ENCODE data around the gene MPI.

MPI gene

GRCh38 chr15:74863239-74864056 is 26.4 kb upstream of the MPI start:
- Histone ChIP-seq H2AFZ (ENCODE audit: low read depth, low read length) (no peak overlapping the region), H3K4me1 (ENCODE audit: low read length) (peaks cover 51% of the 10 kb centered on the region), H3K27me3 (ENCODE audit: low read depth, low read length) (no peaks in the 10 kb centered on the region), H3K79me2 (ENCODE audit: low read length) (peaks cover 96% of the 10 kb centered on the region), H3K4me2 (ENCODE audit: low read length) (no peak overlapping the region), H3K9me3 (ENCODE audit: insufficient read depth, low read length) (peaks cover 11% of the 10 kb centered on the region; the same call in 1 of the 2 replicates), H3K27ac (ENCODE audit: low read length) (peak overlapping the region; percentile 51), H3K9ac (ENCODE audit: low read length) (no peak overlapping the region), H4K20me1 (ENCODE audit: insufficient read depth, low read length) (peaks cover 23% of the 10 kb centered on the region), H3K4me3 (ENCODE audit: low read length) (no peak overlapping the region), H3K36me3 (replicated peaks; ENCODE audit: low read depth, low read length) (peaks cover 37% of the 10 kb centered on the region)
- TF ChIP-seq CTCF (IDR thresholded peaks at IDR 0.05; ENCODE audit: low read depth, low read length) (no peak), EZH2phosphoT487 (IDR thresholded peaks at IDR 0.05; ENCODE audit: low read depth) (no peak)

GRCh38 chr15:74864296-74864695 is 25.5 kb upstream of the MPI start:
- Histone ChIP-seq H3K36me3 (replicated peaks; ENCODE audit: low read depth, low read length) (peaks cover 45% of the 10 kb centered on the region), H3K27me3 (ENCODE audit: low read depth, low read length) (no peaks in the 10 kb centered on the region), H3K9ac (ENCODE audit: low read length) (no peak overlapping the region), H3K4me2 (ENCODE audit: low read length) (no peak overlapping the region), H3K27ac (ENCODE audit: low read length) (no peak overlapping the region), H3K9me3 (ENCODE audit: insufficient read depth, low read length) (peaks cover 11% of the 10 kb centered on the region; the same call in 1 of the 2 replicates), H3K4me1 (ENCODE audit: low read length) (peaks cover 51% of the 10 kb centered on the region), H3K4me3 (ENCODE audit: low read length) (no peak overlapping the region), H3K79me2 (ENCODE audit: low read length) (peaks cover 96% of the 10 kb centered on the region), H2AFZ (ENCODE audit: low read depth, low read length) (no peak overlapping the region), H4K20me1 (ENCODE audit: insufficient read depth, low read length) (peaks cover 23% of the 10 kb centered on the region)
- TF ChIP-seq CTCF (IDR thresholded peaks at IDR 0.05; ENCODE audit: low read depth, low read length) (no peak), EZH2phosphoT487 (IDR thresholded peaks at IDR 0.05; ENCODE audit: low read depth) (no peak)

GRCh38 chr15:74865316-74865715 is 24.5 kb upstream of the MPI start:
- peaks cover 92% of the 10 kb centered on the region for H3K79me2 ChIP-seq (ENCODE audit: low read length)
- TF ChIP-seq EZH2phosphoT487 (IDR thresholded peaks at IDR 0.05; ENCODE audit: low read depth), result no peak
- no peak for TF ChIP-seq CTCF (IDR thresholded peaks at IDR 0.05; ENCODE audit: low read depth, low read length)
- H3K9me3 ChIP-seq (ENCODE audit: insufficient read depth, low read length), result peaks cover 11% of the 10 kb centered on the region; the same call in 1 of the 2 replicates
- peaks cover 47% of the 10 kb centered on the region for H3K36me3 ChIP-seq (replicated peaks; ENCODE audit: low read depth, low read length)
- no peak overlapping the region for H2AFZ ChIP-seq (ENCODE audit: low read depth, low read length)
- peaks cover 51% of the 10 kb centered on the region for H3K4me1 ChIP-seq (ENCODE audit: low read length)
- H3K4me3 ChIP-seq (ENCODE audit: low read length), result no peak overlapping the region
- H4K20me1 ChIP-seq (ENCODE audit: insufficient read depth, low read length), result peaks cover 23% of the 10 kb centered on the region
- H3K9ac ChIP-seq (ENCODE audit: low read length), result no peak overlapping the region
- H3K4me2 ChIP-seq (ENCODE audit: low read length), result no peak overlapping the region
- no peaks in the 10 kb centered on the region for H3K27me3 ChIP-seq (ENCODE audit: low read depth, low read length)
- no peak overlapping the region for H3K27ac ChIP-seq (ENCODE audit: low read length)

GRCh38 chr15:74866090-74866489 is 23.8 kb upstream of the MPI start:
- Histone ChIP-seq H3K9ac (ENCODE audit: low read length) (peak overlapping the region; percentile 34; the same call in 1 of the 2 replicates), H3K27me3 (ENCODE audit: low read depth, low read length) (no peaks in the 10 kb centered on the region), H4K20me1 (ENCODE audit: insufficient read depth, low read length) (peaks cover 23% of the 10 kb centered on the region)

More at GRCh38 chr15:74866090-74866489, 23.8 kb upstream of the MPI start:
- H3K4me3 ChIP-seq (ENCODE audit: low read length), result peak overlapping the region; percentile 36; the same call in 1 of the 2 replicates
- H3K4me2 ChIP-seq (ENCODE audit: low read length), result peak overlapping the region; percentile 89
- H3K4me1 ChIP-seq (ENCODE audit: low read length), result peaks cover 58% of the 10 kb centered on the region
- H3K9me3 ChIP-seq (ENCODE audit: insufficient read depth, low read length), result peaks cover 11% of the 10 kb centered on the region; the same call in 1 of the 2 replicates
- H3K36me3 ChIP-seq (replicated peaks; ENCODE audit: low read depth, low read length), result peaks cover 47% of the 10 kb centered on the region
- no peak overlapping the region for H2AFZ ChIP-seq (ENCODE audit: low read depth, low read length)
- peak overlapping the region; percentile 91 for H3K27ac ChIP-seq (ENCODE audit: low read length)
- H3K79me2 ChIP-seq (ENCODE audit: low read length), result peaks cover 89% of the 10 kb centered on the region
- TF ChIP-seq CTCF (IDR thresholded peaks at IDR 0.05; ENCODE audit: low read depth, low read length) (no peak), EZH2phosphoT487 (IDR thresholded peaks at IDR 0.05; ENCODE audit: low read depth) (no peak)
